NCI-H748 (cell line): ENCODE results near the gene CDK5RAP3.
"Not testable (repeated sequence)": the region's sequence is repeated elsewhere in the genome, so short reads cannot be mapped to it uniquely, and the experiment has no call there.

Experiments used
- DNase-seq: peaks from one replicate; lab custom pipeline; 2025; ENCODE audit not compliant: unreplicated experiment; lab: John Stamatoyannopoulos, UW

Gene CDK5RAP3, protein sequence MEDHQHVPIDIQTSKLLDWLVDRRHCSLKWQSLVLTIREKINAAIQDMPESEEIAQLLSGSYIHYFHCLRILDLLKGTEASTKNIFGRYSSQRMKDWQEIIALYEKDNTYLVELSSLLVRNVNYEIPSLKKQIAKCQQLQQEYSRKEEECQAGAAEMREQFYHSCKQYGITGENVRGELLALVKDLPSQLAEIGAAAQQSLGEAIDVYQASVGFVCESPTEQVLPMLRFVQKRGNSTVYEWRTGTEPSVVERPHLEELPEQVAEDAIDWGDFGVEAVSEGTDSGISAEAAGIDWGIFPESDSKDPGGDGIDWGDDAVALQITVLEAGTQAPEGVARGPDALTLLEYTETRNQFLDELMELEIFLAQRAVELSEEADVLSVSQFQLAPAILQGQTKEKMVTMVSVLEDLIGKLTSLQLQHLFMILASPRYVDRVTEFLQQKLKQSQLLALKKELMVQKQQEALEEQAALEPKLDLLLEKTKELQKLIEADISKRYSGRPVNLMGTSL

GRCh38 chr17:47970725-47971499 lies at the start of gene CDK5RAP3:
Gene CDK5RAP3 (plus strand): TSS chr17:47971113. CDS start chr17:47971147, 34 bp downstream.
- DNase-seq: peak; percentile 99

DNA sequence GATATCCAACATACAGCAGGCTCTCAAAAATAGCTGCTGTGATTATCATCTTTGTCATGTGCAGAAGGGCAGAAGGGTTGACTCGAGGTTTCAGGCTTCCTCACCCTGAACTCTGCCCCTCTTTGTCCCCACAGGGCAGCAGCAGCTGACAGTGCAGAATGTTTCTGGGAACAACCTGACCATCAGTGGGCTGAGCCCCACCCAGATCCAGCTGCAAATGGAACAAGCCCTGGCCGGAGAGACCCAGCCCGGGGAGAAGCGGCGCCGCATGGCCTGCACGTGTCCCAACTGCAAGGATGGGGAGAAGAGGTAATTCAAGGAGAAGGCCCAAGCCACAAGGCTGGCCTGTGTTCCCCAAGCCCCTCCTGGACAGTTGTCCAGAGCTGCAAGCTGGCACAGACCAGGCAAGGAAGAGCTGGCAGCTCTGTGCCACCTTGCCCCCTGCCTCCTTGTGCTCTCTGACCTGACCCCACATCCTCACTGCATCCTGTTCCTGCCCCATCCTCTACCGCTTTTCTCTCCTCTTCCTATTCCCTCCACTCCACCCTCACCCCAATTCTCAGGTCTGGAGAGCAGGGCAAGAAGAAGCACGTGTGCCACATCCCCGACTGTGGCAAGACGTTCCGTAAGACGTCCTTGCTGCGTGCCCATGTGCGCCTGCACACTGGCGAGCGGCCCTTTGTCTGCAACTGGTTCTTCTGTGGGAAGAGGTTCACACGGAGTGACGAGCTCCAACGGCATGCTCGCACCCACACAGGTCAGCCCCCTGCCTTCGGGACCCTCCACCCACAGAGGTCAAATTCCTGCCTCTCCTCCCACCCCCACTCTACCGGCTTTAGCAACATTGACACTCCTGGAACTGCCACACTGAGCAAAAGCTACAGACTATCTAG lies 45.9 kb upstream of the CDK5RAP3 start:
- DNase-seq: no peak

- DNase-seq: no peak
These were observed 45.3 kb upstream of the CDK5RAP3 start for GRCh38 chr17:47925678-47925988.

GRCh38 chr17:47927821-47928400 lies 43.0 kb upstream of the CDK5RAP3 start:
- no peak for DNase-seq

DNA sequence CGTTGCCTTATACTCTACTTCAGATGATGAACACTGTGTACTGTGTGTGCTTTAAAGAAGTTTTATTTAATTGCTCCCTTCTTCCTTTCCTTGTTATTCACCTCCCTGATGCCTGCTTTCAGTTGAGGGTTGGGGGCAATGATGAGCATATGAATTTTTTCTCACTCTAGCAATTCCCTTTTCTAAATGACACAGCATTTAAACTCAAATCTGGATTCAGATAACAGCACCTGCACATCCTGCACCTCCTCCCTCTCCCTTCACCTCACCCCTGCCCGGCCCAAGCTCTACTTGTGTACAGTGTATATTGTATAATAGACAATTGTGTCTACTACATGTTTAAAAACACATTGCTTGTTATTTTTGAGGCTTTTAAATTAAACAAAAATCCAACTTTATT lies 42.5 kb upstream of the CDK5RAP3 start:
- no peak for DNase-seq

DNA sequence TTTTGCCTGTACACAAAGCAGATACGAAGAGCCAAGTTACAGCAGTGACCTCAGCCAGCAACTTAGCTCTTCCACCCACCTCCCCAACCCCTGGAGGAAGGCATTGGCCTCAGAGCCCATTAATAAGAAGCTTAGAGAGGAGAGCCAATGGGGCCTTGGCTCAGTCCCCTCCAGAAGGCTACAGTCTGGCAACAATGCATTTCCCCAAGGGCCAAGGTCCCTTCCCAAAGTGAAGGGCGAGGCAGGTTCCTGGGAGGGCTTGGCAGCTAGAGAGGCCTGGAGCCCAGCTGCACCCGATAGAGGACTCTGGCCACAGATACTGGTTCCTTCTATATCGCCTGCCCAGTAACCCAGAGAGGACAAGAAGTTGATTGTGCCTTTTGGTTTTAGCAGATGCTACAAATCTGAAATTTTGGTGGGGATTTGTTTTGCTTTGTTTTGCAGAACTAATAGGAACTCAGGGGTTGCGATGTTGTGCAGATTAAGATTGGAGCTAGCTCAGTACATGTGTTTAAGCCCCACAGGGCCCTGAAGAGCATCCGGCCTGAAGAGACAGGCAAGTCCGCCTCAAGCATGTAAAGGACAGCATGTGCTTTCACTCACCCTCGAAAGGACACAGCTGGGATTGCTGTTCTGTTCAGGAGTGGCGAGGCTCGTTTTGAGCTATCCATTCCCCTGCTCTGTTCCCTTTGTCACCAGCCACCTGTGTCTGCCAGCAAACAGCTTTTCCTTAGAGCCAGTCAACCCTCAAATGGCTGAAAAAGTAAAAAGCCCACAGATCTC lies 41.5 kb upstream of the CDK5RAP3 start:
- DNase-seq: no peak

DNA sequence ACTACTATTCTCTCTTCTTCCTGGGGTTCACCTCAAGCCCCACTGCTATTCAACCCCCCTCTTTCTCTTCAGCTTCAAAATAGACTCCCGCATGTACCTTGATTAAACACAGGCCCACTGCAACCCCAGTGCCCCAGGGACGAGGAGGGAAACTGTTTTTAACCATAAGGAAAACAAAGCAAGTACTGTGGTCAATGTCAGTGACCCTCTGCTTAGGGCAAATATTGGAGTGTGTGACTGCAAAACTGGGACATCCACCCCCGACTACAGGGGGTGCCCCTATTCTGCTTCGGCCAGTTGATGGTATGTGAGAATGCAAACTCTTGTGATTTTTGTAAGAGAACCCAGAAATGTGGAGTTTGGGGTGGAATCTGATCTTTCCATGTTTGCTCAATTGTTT lies 39.1 kb upstream of the CDK5RAP3 start:
- no peak for DNase-seq

DNA sequence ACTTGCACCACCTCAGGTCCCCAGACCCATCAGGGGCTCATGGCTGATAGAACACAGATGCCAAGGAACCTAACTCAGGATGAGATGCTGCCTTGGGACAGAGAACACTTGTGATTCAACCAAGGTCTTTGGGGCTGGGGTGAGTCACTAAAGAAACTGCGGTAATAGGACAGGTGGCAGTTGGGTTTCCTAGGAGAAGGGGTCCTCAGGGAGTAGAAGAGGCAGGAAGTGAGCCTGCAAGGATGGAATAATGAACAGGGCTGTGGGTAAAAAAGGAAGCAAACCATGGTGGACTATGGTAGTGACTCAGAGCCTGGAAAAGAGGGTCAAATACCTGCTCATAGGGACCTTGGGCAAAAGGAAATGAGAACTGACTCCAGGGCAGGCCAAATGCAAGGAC lies 36.1 kb upstream of the CDK5RAP3 start:
- DNase-seq: no peak

DNA sequence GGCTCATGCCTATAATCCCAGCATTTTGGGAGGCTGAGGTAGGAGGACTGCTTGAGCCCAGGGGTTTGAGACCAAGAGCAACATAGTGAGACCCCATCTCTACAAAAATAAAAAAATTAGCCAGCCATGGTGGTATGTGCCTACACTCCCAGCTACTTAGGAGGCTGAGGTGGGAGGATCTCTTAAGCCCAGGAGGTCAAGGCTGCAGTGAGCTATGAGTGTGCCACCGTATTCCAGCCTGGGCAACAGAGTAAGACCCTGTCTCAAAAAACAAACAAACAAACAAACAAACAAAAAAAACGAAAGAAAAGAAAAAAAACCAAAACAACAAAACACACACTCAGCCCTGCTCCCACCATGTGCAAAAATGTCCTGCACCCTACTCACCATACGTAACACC lies 35.4 kb upstream of the CDK5RAP3 start:
- not testable (repeated sequence) for DNase-seq

GRCh38 chr17:47935961-47936360 lies 35.0 kb upstream of the CDK5RAP3 start:
- no peak for DNase-seq

GRCh38 chr17:47937941-47938340 lies 33.0 kb upstream of the CDK5RAP3 start:
- DNase-seq: no peak

DNA sequence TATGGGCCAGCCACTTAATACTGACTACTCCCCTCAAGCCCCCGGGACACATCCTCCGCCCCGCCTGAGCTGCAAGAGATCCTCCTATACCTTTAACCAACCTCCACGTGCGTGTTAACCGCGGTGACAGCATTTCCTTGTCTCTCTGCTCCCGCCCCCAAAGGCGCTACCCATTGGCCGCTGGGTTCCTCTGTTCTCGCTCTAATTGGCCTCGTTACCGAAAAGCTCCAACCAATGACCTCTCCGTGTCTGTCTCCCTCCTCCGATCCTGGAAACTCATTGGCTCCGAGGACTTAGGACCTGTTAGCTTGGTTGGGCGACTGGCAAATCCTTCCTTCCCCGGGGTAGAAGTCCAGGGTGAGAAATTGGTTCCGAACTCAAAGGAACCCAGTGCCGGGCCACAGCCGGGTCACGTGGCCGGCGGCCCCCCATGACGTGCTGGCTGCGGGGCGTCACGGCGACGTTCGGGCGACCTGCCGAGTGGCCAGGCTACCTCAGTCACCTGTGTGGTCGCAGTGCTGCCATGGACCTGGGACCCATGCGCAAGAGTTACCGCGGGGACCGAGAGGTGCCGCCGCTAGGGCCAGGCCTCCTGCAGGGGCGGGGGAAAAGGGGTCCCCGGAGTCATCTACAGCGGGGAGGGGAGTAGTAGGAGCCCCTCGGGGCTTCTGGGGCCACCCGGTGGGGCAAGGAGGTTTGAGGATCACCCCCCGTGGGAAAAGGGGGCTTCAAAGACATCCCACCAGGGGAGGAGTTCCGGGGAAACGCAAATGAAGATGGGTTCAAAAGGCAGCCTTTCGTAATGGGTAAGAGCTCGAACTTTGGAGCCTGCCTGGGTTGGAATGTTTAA lies 29.4 kb upstream of the CDK5RAP3 start, which contains the start of gene PNPO:
Gene PNPO (plus strand): TSS at position 326 of the 850 bp plus-strand sequence. CDS start 105 bp downstream, at position 431.
- peak; percentile 98 for DNase-seq

GRCh38 chr17:47942096-47942510 lies 28.8 kb upstream of the CDK5RAP3 start:
- no peak for DNase-seq

- DNase-seq: no peak
These were observed 28.3 kb upstream of the CDK5RAP3 start for GRCh38 chr17:47942568-47942967.

GRCh38 chr17:47945080-47945479 lies 25.8 kb upstream of the CDK5RAP3 start:
- no peak for DNase-seq

- DNase-seq: no peak
These were observed 25.1 kb upstream of the CDK5RAP3 start for GRCh38 chr17:47945529-47946508.

- no peak for DNase-seq
These were observed 24.4 kb upstream of the CDK5RAP3 start for GRCh38 chr17:47946516-47946915.

GRCh38 chr17:47946929-47947397 lies 23.9 kb upstream of the CDK5RAP3 start:
- DNase-seq: peak; percentile 80
